ENCODE data around the gene HPS1. TPM values are rescaled to one million over a fixed set of nuclear protein-coding genes. Genes with fewer than 3 reads are reported as not detected.
"Not testable (repeated sequence)": the region's sequence is repeated elsewhere in the genome, so short reads cannot be mapped to it uniquely, and the experiment has no call there.

The HPS1 gene
- total RNA-seq, 1 donor from 2014 or later, result 30.6 TPM

DNA sequence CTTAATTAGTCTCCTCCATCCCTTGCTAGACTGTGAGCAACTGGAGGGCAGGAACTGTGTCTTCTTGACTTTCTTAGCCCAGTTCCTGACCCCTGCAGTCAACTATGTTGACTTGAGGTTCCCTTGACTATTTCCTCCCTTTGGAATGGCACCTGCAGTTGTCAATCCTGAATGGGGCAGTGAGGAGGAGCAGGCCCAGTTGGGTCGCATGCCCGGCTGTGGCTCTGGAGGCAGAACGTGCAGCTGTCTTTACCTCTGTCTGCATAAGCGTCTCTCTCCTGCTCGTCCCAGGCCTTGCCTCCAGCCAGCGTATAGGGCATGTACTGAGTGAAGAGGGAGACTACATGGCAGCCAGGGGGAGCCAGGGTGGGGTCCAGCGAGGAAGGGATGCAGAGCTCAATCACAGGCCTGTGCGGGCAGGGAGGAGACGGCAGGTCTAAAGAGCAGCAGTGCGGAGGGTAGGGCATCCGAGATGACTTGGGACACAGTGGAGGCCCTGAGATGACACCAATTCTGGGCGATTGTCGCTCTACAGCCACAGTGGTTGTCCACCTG lies 58.6 kb downstream of the HPS1 start:
- Mint-ChIP-seq H3K4me1 (ENCODE audit: unreplicated experiment) (peaks cover 4% of the 10 kb centered on the region), H3K4me3 (ENCODE audit: unreplicated experiment) (no peak overlapping the region), H3K36me3 (ENCODE audit: low read depth, unreplicated experiment) (peaks cover 5% of the 10 kb centered on the region), H3K27me3 (ENCODE audit: unreplicated experiment) (peaks cover 4% of the 10 kb centered on the region), H3K27ac (ENCODE audit: unreplicated experiment) (no peak overlapping the region), H3K9me3 (ENCODE audit: unreplicated experiment) (no peaks in the 10 kb centered on the region)
- DNase-seq (ENCODE audit: low spot score), result no peak
- TF ChIP-seq, protein P1, sequence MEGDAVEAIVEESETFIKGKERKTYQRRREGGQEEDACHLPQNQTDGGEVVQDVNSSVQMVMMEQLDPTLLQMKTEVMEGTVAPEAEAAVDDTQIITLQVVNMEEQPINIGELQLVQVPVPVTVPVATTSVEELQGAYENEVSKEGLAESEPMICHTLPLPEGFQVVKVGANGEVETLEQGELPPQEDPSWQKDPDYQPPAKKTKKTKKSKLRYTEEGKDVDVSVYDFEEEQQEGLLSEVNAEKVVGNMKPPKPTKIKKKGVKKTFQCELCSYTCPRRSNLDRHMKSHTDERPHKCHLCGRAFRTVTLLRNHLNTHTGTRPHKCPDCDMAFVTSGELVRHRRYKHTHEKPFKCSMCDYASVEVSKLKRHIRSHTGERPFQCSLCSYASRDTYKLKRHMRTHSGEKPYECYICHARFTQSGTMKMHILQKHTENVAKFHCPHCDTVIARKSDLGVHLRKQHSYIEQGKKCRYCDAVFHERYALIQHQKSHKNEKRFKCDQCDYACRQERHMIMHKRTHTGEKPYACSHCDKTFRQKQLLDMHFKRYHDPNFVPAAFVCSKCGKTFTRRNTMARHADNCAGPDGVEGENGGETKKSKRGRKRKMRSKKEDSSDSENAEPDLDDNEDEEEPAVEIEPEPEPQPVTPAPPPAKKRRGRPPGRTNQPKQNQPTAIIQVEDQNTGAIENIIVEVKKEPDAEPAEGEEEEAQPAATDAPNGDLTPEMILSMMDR (IDR thresholded peaks at IDR 0.05; ENCODE audit: unreplicated experiment), result no peak

DNA sequence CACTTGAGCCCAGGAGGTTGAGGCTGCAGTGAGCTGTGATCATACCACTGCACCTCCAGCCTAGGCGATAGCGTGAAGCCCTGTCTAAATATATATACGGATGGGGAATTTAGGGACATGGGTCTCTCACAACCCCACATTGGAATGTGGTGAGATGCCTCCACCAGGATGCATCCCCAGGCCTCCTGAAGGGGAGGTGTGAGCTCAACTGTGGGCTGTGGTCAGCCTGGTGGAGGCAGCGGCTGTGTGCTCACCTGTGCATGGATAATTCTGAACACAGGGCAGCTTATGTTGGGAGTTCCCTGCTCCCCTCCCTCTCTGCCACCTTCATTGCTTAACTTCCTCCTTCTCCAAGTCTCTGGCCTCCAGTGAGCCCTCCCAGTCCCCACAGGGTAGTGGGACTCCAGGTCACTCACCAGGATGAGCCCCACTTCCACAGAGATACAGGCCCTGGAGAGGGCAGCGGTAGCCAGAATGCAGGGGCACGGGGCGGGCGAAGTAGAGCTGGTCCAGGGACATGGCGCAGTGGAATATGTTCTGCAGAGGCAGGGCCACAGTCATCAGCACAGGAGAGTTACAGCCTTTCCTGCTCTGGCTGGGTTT lies 62.1 kb downstream of the HPS1 start:
- Mint-ChIP-seq H3K4me3 (ENCODE audit: unreplicated experiment) (no peak overlapping the region), H3K27ac (ENCODE audit: unreplicated experiment) (no peak overlapping the region), H3K36me3 (ENCODE audit: low read depth, unreplicated experiment) (peaks cover 5% of the 10 kb centered on the region), H3K9me3 (ENCODE audit: unreplicated experiment) (no peaks in the 10 kb centered on the region), H3K4me1 (ENCODE audit: unreplicated experiment) (peaks cover 27% of the 10 kb centered on the region), H3K27me3 (ENCODE audit: unreplicated experiment) (peaks cover 2% of the 10 kb centered on the region)
- no peak for DNase-seq (ENCODE audit: low spot score)
- TF ChIP-seq, protein P1 (IDR thresholded peaks at IDR 0.05; ENCODE audit: unreplicated experiment), result no peak

DNA sequence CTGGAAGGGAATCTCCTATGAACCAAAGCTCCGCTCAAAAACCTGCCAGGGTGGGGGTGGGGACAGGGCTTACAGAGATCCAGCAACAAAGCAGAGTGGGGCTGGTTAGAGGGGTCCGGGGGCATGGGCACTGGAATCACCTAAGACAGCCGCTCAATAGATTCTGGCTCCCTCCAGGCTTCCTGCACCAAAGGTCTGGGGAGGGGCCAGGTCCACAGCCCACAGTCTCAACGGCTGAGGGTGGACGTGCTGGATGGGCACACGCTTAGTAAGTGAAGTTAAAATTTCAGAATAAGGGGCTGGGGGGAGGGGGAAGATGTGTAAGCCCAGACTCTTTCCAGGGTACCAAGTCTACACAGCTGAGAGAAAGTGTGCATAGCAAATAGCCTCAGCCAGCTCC lies 62.9 kb downstream of the HPS1 start:
- Mint-ChIP-seq H3K27me3 (ENCODE audit: unreplicated experiment) (no peaks in the 10 kb centered on the region), H3K9me3 (ENCODE audit: unreplicated experiment) (no peaks in the 10 kb centered on the region), H3K4me3 (ENCODE audit: unreplicated experiment) (no peak overlapping the region), H3K27ac (ENCODE audit: unreplicated experiment) (no peak overlapping the region), H3K36me3 (ENCODE audit: low read depth, unreplicated experiment) (peaks cover 5% of the 10 kb centered on the region), H3K4me1 (ENCODE audit: unreplicated experiment) (peaks cover 27% of the 10 kb centered on the region)
- no peak for DNase-seq (ENCODE audit: low spot score)
- TF ChIP-seq, protein P1 (IDR thresholded peaks at IDR 0.05; ENCODE audit: unreplicated experiment), result no peak

DNA sequence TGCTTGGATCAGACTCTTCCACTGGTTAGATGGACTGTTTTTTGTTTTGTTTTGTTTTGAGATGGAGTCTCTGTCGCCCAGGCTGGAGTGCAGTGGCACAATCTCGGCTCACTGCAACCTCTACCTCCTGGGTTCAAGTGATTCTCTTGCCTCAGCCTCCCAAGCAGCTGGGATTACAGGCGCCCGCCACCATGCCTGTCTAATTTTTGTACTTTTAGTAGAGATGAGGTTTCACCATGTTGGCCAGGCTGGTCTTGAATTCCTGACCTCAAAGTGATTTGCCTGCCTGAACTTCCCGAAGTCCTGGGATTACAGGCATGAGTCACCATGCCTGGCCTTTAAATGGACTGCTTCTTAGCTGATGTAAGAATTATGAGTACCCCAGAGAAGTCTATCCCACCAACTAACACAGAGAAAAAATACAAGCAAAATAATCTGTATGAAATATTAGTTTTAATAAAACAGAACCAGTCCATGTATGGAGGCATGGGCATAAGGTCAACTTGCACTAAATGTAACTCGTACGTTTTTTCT lies 63.5 kb downstream of the HPS1 start:
- peaks cover 27% of the 10 kb centered on the region for H3K4me1 Mint-ChIP-seq (ENCODE audit: unreplicated experiment)
- not testable (repeated sequence) for H3K4me3 Mint-ChIP-seq (ENCODE audit: unreplicated experiment); H3K9me3 Mint-ChIP-seq (ENCODE audit: unreplicated experiment); H3K27me3 Mint-ChIP-seq (ENCODE audit: unreplicated experiment); H3K27ac Mint-ChIP-seq (ENCODE audit: unreplicated experiment); DNase-seq (ENCODE audit: low spot score); H3K36me3 Mint-ChIP-seq (ENCODE audit: low read depth, unreplicated experiment)

DNA sequence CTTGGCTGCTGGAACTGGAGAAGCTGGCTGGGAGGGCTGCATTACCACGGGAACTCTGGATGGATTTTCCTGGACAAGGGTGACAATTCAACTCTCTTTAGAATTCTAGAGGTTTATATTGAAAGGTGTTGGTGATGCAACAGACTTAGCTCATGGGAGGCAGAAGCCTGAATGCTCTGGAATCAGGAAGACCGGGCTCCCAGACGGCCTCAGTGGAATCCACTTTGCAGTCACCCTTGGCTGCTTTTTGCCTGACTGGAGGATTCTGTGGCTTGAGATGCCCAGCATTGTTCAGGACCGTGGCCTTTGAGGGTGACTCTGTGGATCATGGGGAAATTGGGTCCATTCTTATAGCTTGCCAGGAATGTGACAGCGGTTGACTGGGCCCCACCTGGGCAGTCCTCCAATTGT lies 64.0 kb downstream of the HPS1 start:
- Mint-ChIP-seq H3K27me3 (ENCODE audit: unreplicated experiment) (peaks cover under 1% of the 10 kb centered on the region), H3K36me3 (ENCODE audit: low read depth, unreplicated experiment) (peaks cover 3% of the 10 kb centered on the region), H3K9me3 (ENCODE audit: unreplicated experiment) (no peaks in the 10 kb centered on the region), H3K27ac (ENCODE audit: unreplicated experiment) (no peak overlapping the region), H3K4me1 (ENCODE audit: unreplicated experiment) (peaks cover 27% of the 10 kb centered on the region), H3K4me3 (ENCODE audit: unreplicated experiment) (no peak overlapping the region)
- TF ChIP-seq, protein P1 (IDR thresholded peaks at IDR 0.05; ENCODE audit: unreplicated experiment), result no peak
- DNase-seq (ENCODE audit: low spot score), result no peak
